Measurements from ENCODE around the gene RPL19.

The RPL19 gene

DNA sequence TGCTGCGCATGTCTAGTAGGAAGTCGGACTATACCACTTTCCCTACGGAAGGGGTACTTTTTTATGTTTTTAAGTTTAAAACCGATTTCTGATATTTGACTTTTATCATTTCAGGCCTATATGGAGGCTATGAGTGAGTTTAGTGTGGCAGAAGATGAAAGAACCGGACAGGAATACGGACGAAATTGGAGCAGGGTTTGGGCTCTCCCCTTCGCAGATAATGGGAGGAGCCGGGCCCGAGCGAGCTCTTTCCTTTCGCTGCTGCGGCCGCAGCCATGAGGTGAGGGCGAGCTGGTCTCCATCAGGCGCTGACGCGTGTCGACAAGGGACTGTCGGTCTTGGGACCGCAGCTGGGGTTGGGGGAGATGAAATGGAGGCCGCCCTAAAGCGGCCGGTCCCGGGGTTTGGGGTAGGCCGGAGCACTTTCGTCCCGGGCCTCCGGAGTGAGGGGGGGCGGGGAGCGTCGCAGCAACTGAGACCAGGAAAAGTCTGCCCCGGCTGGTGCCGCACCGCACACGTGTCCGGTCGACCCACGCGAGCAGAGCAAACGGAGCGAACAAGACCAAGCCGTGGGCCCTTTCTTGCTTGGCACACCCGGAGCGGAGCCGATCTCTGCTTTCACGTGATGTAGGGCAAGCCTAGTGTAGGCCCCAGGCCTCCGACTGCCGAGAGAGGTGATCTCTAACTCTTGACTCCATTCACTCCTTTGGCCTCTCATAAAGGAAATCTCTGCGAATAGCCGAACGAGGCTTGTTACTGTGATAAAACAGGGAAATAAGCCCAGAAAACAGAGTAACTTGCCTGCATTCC is at the start of gene RPL19:
Gene RPL19 (plus strand): TSS at position 214 of the 810 bp plus-strand sequence. CDS start 62 bp downstream, at position 276.
- Histone ChIP-seq H3K9me3 (replicated peaks in 1 of 11) (no peaks in the 10 kb centered on the region), H3K9ac (peak within 1 kb of the TSS; percentile 94 to 100 (median 97)), H4K20me1 (peaks cover 44 to 58% (median 53%) of the 10 kb centered on the region in 11 experiments), H3K4me2 (peak within 1 kb of the TSS; percentile 79 to 98 (median 93)), H3K4me1 (peaks cover 61 to 69% (median 66%) of the 10 kb centered on the region in 10 experiments), H3K4me3 (peak within 1 kb of the TSS; percentile 79 to 90 (median 87)), H3K27me3 (no peaks in the 10 kb centered on the region), H3K27ac (peak within 1 kb of the TSS; percentile 97 to 100 (median 99)), H3K36me3 (peaks cover 43 to 47% (median 45%) of the 10 kb centered on the region in 11 experiments)
- no peak for TF ChIP-seq Cebpa-rat (IDR thresholded peaks at IDR 0.05)

GRCh38 chr17:39150795-39151149 is 49.3 kb upstream of the RPL19 start:
- no peak overlapping the region for H3K27ac ChIP-seq
- no peaks in the 10 kb centered on the region for H3K36me3 ChIP-seq
- peaks cover 11 to 27% (median 20%) of the 10 kb centered on the region in 10 experiments for H3K4me1 ChIP-seq
- peaks cover 0 to 18% (median 0%) of the 10 kb centered on the region in 11 experiments; a peak in 9 of 22 replicates for H4K20me1 ChIP-seq
- no peak for TF ChIP-seq Cebpa-rat (IDR thresholded peaks at IDR 0.05)
- no peaks in the 10 kb centered on the region for H3K9me3 ChIP-seq (replicated peaks in 1 of 11)
- peak overlapping the region; percentile 67 to 96 (median 76); a peak in 18 of 22 replicates for H3K4me2 ChIP-seq
- peaks cover 39 to 43% (median 42%) of the 10 kb centered on the region in 11 experiments for H3K27me3 ChIP-seq
- H3K4me3 ChIP-seq: peak overlapping the region in 8 of 10 experiments; percentile 38 to 86 (median 51); a peak in 10 of 20 replicates
- no peak overlapping the region for H3K9ac ChIP-seq

DNA sequence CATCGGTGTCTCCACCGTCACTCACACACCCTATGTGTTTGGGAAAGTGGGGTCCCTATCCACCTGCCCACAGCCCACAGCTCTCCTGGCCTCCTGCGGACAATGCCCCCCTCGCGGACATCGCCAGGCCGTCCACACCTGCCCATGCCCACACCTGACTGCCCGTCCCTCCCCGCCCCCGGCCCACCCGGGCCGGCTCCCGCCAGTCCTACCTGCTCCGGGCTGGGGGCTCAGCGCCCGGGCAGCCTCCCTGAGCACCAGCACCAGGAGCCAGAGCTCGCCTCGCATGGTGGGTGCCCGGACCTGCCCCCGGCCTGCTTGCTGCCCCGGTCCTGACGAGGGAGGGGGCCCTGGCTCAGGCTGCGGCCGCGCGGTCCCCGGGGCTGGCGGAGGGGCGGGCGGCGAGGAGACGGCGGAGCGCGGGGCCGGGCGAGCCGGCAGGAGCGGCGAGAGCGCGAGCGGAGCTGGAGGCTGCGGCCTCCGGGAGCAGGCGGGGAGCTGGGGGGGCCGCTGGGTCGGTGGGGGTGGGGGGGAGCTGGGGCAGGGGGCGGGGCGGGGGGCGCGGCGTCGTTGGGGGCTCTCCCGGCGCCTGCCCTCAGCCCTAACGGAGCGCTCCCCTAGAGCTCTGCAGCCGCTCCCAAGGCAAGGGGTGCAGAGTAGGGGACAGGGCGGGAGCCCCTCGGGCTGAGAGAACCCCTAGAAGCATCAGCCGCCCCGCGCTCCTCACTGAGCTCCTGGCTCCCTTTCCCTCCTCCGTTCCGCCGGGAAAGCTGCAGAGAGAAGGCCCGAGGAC is 48.7 kb upstream of the RPL19 start, which contains the start of gene PLXDC1:
Gene PLXDC1 (minus strand): TSS at position 488 of the 793 bp plus-strand sequence. CDS start 200 bp downstream, at position 288.
- H3K9ac ChIP-seq: peak within 1 kb of the TSS in 8 of 11 experiments; percentile 55 to 90 (median 82); a peak in 10 of 22 replicates
- H3K4me3 ChIP-seq: peak within 1 kb of the TSS; percentile 70 to 96 (median 86); a peak in 19 of 20 replicates
- H3K4me1 ChIP-seq: peaks cover 11 to 27% (median 20%) of the 10 kb centered on the region in 10 experiments
- peak within 1 kb of the TSS; percentile 80 to 96 (median 91) for H3K4me2 ChIP-seq
- H3K9me3 ChIP-seq (replicated peaks in 1 of 11): no peaks in the 10 kb centered on the region
- H4K20me1 ChIP-seq: peaks cover 0 to 18% (median 0%) of the 10 kb centered on the region in 11 experiments; a peak in 9 of 22 replicates
- H3K36me3 ChIP-seq: no peaks in the 10 kb centered on the region
- TF ChIP-seq Cebpa-rat (IDR thresholded peaks at IDR 0.05): no peak
- H3K27me3 ChIP-seq: peaks cover 39 to 43% (median 42%) of the 10 kb centered on the region in 11 experiments
- H3K27ac ChIP-seq: no peak within 1 kb of the TSS

DNA sequence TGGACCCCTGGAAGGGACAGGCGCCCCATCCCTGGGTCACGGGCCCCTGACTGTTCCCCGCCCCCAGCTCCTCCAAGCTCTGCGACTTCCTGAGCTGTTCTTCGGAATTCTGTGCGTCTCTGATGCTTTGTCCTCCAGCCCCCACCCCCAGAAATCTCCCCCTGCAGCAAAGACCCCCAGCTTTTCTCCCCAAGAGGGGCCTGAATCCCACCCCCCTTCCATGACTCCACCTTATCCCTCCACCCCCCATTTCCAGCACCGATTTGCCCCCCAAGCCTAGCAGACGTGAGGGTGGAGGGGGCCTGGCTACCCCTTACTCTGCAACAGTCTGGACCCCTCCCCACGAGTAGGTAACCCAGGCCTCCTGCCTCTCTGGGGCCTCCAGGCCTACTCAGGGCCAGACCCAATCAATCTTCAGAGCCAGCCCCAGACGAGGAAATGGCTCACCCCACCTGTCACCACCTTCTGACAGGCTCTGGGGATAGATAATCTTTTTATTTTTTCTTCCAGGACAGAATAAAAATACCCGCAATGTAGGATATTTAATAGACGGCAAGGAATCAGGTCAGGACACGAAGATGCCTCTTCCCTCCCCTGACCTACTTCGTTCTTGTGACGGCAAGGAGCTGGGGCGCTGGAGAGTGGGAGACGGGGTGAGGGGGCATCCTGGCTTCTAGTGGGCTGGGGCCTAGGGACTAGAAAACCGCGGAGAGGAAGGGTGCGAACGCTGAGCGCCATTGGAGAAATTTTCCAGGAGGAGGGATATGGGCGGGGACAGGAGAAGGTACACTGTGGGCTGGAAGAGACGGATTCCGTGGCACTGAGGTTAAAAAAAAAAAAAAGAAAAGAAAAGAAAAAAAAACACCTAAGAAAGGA is 47.9 kb upstream of the RPL19 start:
- TF ChIP-seq Cebpa-rat (IDR thresholded peaks at IDR 0.05): no peak
- Histone ChIP-seq H3K9ac (peak overlapping the region in 9 of 11 experiments; percentile 22 to 90 (median 82); a peak in 13 of 22 replicates), H3K36me3 (no peaks in the 10 kb centered on the region), H3K4me3 (peak overlapping the region; percentile 70 to 96 (median 86)), H4K20me1 (peaks cover 0 to 18% (median 0%) of the 10 kb centered on the region in 11 experiments; a peak in 9 of 22 replicates), H3K4me2 (peak overlapping the region; percentile 80 to 96 (median 91)), H3K27me3 (peaks cover 39 to 43% (median 42%) of the 10 kb centered on the region in 11 experiments), H3K4me1 (peaks cover 11 to 27% (median 20%) of the 10 kb centered on the region in 10 experiments), H3K9me3 (replicated peaks in 1 of 11) (no peaks in the 10 kb centered on the region), H3K27ac (no peak overlapping the region)

GRCh38 chr17:39153599-39154051 is 46.5 kb upstream of the RPL19 start:
- H4K20me1 ChIP-seq: peaks cover 0 to 18% (median 0%) of the 10 kb centered on the region in 11 experiments; a peak in 9 of 22 replicates
- TF ChIP-seq Cebpa-rat (IDR thresholded peaks at IDR 0.05): no peak
- H3K27me3 ChIP-seq: peaks cover 39 to 42% (median 41%) of the 10 kb centered on the region in 11 experiments
- no peaks in the 10 kb centered on the region for H3K9me3 ChIP-seq (replicated peaks in 1 of 11)
- H3K27ac ChIP-seq: peak overlapping the region; percentile 34 to 82 (median 77)
- H3K36me3 ChIP-seq: no peaks in the 10 kb centered on the region
- H3K4me1 ChIP-seq: peaks cover 13 to 27% (median 20%) of the 10 kb centered on the region in 10 experiments
- H3K9ac ChIP-seq: peak overlapping the region; percentile 73 to 90 (median 82)
- H3K4me2 ChIP-seq: peak overlapping the region; percentile 80 to 96 (median 91)
- H3K4me3 ChIP-seq: peak overlapping the region; percentile 70 to 96 (median 86)

DNA sequence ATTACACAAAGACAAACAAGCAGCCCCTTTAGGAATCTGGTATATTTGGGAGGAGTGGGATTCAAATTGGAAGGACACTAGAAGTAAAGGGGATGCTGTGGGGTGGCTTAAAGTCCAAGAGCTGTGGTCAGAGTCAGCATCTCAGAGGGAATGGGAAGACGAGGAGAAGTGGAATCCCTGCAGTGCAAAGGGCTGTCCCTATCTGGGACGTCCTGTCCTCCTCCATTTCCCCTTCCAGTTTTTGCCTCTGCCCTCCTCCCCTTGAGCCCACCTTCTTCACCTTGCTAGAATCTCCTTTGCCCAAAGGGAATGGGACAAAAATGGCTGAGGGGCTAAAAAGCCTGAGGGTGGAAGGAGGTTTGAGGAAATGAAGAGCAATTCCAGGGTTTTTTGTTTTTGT is 44.4 kb upstream of the RPL19 start:
- H3K9ac ChIP-seq: no peak overlapping the region
- no peak overlapping the region for H3K27ac ChIP-seq
- H3K4me2 ChIP-seq: peak overlapping the region in 3 of 11 experiments; percentile 86 to 96 (median 89); a peak in 2 of 22 replicates
- H3K36me3 ChIP-seq: no peaks in the 10 kb centered on the region
- no peak for TF ChIP-seq Cebpa-rat (IDR thresholded peaks at IDR 0.05)
- H3K4me1 ChIP-seq: peaks cover 15 to 31% (median 23%) of the 10 kb centered on the region in 10 experiments
- no peaks in the 10 kb centered on the region for H3K9me3 ChIP-seq (replicated peaks in 1 of 11)
- peaks cover 20 to 22% (median 21%) of the 10 kb centered on the region in 11 experiments for H3K27me3 ChIP-seq
- peaks cover 0 to 12% (median 0%) of the 10 kb centered on the region in 11 experiments; a peak in 9 of 22 replicates for H4K20me1 ChIP-seq
- H3K4me3 ChIP-seq: no peak overlapping the region; a peak in 1 of 20 replicates

GRCh38 chr17:39156491-39156890 is 43.6 kb upstream of the RPL19 start:
- H3K4me1 ChIP-seq: peaks cover 23 to 34% (median 28%) of the 10 kb centered on the region in 10 experiments
- H3K9ac ChIP-seq: no peak overlapping the region
- no peaks in the 10 kb centered on the region for H3K36me3 ChIP-seq
- H4K20me1 ChIP-seq: peaks cover 0 to 9% (median 0%) of the 10 kb centered on the region in 11 experiments; a peak in 5 of 22 replicates
- H3K27ac ChIP-seq: no peak overlapping the region
- no peak overlapping the region for H3K4me2 ChIP-seq
- H3K9me3 ChIP-seq (replicated peaks in 1 of 11): no peaks in the 10 kb centered on the region
- H3K4me3 ChIP-seq: no peak overlapping the region
- no peak for TF ChIP-seq Cebpa-rat (IDR thresholded peaks at IDR 0.05)
- peaks cover 12 to 13% (median 13%) of the 10 kb centered on the region in 11 experiments for H3K27me3 ChIP-seq

Measured in BLaER1 treated with 17β-estradiol and CSF1 and Interleukin-3, amounts not matched to agents 10 nM and 100 nM (cell line).